K562 (cell line): ENCODE results near the gene PADI1. TPM values are rescaled to one million over a fixed set of nuclear protein-coding genes. Genes with fewer than 3 reads are reported as not detected.

Experiments
- ATAC-seq: fragments of 200-7000 bp; cut with Tn5 transposase; 3 replicates; pipeline ENCODE4 v1.9.1; 2020; ENCODE audit warnings: moderate library complexity
- BruUV-seq: library from RNA; stranded (reverse); fragments of 400-500 nt; replicated peaks from 2 replicates; lab custom pipeline; 2021; lab: Mats Ljungman, UMichigan
- CTCF ChIA-PET: fragments of 300-600 bp; formaldehyde crosslinking; extraction: SDS; loops from one replicate; lab custom pipeline; 2021; ENCODE audit warnings: low intra/inter-chr PET ratio; lab: Yijun Ruan, JAX
- POLR2A ChIA-PET: fragments of 300-600, 350-650 bp; sonication (Branson Sonifier 250); formaldehyde crosslinking; extraction: SDS; loops from one replicate; lab custom pipeline; 2021; ENCODE audit warnings: antibody characterized with exemption, inconsistent platforms; lab: Yijun Ruan, JAX
- DNase-seq, 4 experiments: peaks; one replicate each; pipeline versions ENCODE4 v3.0.0 to v3.0.0-alpha.2; 2011 to 2018; ENCODE audit warnings: low spot score in 3 of 4, mixed read lengths in 3 of 4; ENCODE audit errors: extremely low read depth in 1 of 4
- FAIRE-seq: peaks from 2 replicates; lab custom pipeline; 2011; peaks lifted over from hg19 to GRCh38; lab: Jason Lieb, UNC
- H2AFZ ChIP-seq: 2 replicates; pipeline ENCODE4 v1.6.0; 2011; ENCODE audit warnings: low read depth, low read length, control low read depth, inconsistent platforms
- H3K27ac ChIP-seq: fragments of 200-600 bp; 3 replicates; pipeline ENCODE4 v1.8.0; 2011; ENCODE audit warnings: low read depth, mild to moderate bottlenecking, control low read depth, inconsistent platforms, low read length, moderate library complexity, mixed read lengths; ENCODE audit errors: extremely low read depth
- H3K27me3 ChIP-seq, 2 experiments: fragments of 300-600 bp in 1 of 2; 2 replicates in 1 of 2; 3 replicates in 1 of 2; pipeline versions ENCODE4 v1.6.0 to v1.8.0; 2011; ENCODE audit warnings: inconsistent platforms in 2 of 2, low read length in 2 of 2, mild to moderate bottlenecking in 1 of 2, mixed read lengths in 1 of 2, moderate library complexity in 1 of 2; ENCODE audit not compliant: control insufficient read depth in 2 of 2, insufficient read depth in 2 of 2
- H3K36me3 ChIP-seq: fragments of 300-600 bp; 3 replicates; pipeline ENCODE4 v1.8.0; 2011; ENCODE audit warnings: mild to moderate bottlenecking, low read length, inconsistent platforms; ENCODE audit not compliant: control insufficient read depth, insufficient read depth
- H3K4me1 ChIP-seq, 2 experiments: fragments of 200-600 bp in 1 of 2; replicated peaks in 1 of 2; 2 replicates in 1 of 2; 3 replicates in 1 of 2; pipeline versions ENCODE4 v1.5.1 to v1.8.0; 2011; ENCODE audit warnings: inconsistent platforms in 2 of 2, low read length in 2 of 2, mild to moderate bottlenecking in 1 of 2, mixed read lengths in 1 of 2, moderate library complexity in 1 of 2; ENCODE audit not compliant: control insufficient read depth in 2 of 2, insufficient read depth in 2 of 2
- H3K4me2 ChIP-seq: 2 replicates; pipeline ENCODE4 v1.6.1; 2011; ENCODE audit warnings: low read length, control low read depth, inconsistent platforms, mixed read lengths; ENCODE audit not compliant: insufficient read depth
- H3K4me3 ChIP-seq: fragments of 200-600 bp; sonication (generic), shearing (Covaris generic); 2 replicates; pipeline ENCODE4 v1.5.1; 2016; ENCODE audit warnings: control low read depth, inconsistent platforms
- H3K79me2 ChIP-seq: fragments of 200-600 bp; 3 replicates; pipeline ENCODE4 v1.8.0; 2011; ENCODE audit warnings: low read length, inconsistent platforms; ENCODE audit not compliant: control insufficient read depth, insufficient read depth
- H3K9ac ChIP-seq, 2 experiments: 2 replicates each; pipeline versions ENCODE4 v1.6.0 to v1.6.1; 2011; ENCODE audit warnings: low read depth in 2 of 2, low read length in 2 of 2, control low read depth in 1 of 2, inconsistent platforms in 1 of 2, mild to moderate bottlenecking in 1 of 2, mixed read lengths in 1 of 2; ENCODE audit not compliant: insufficient read depth in 1 of 2
- H3K9me1 ChIP-seq: one replicate; pipeline ENCODE4 v1.6.0; 2011; ENCODE audit warnings: inconsistent platforms, mild to moderate bottlenecking, low read length, moderate library complexity; ENCODE audit not compliant: control insufficient read depth, insufficient read depth
- H3K9me3 ChIP-seq: replicated peaks from 2 replicates; pipeline ENCODE4 v1.5.1; 2011; ENCODE audit warnings: low read depth, low read length, inconsistent platforms; ENCODE audit not compliant: control insufficient read depth, insufficient read depth
- H4K20me1 ChIP-seq: replicated peaks from 2 replicates; pipeline ENCODE4 v1.6.1; 2011; ENCODE audit warnings: low read length, inconsistent platforms, mixed read lengths; ENCODE audit not compliant: control insufficient read depth, insufficient read depth
- CAMTA2 ChIP-seq: fragments of 250-450 bp; sonication (Bioruptor Pico); conservative IDR thresholded peaks from 2 replicates; pipeline ENCODE4 v1.5.1; 2022
- CHD2 ChIP-seq: IDR thresholded peaks from 2 replicates; pipeline ENCODE4 v1.6.1; 2011; ENCODE audit warnings: low read depth, low read length
- MTA3 ChIP-seq: fragments of 450-650 bp; formaldehyde crosslinking; IDR thresholded peaks from 2 replicates; pipeline ENCODE4 v1.6.1; 2017; ENCODE audit warnings: mild to moderate bottlenecking, borderline replicate concordance
- PRPF4 ChIP-seq: fragments of 200-400 bp; formaldehyde crosslinking; IDR thresholded peaks from one replicate; pipeline ENCODE4 v1.6.1; 2017; ENCODE audit warnings: low read length, low read depth, mild to moderate bottlenecking; ENCODE audit not compliant: insufficient read depth, poor library complexity, severe bottlenecking
- RBM22 ChIP-seq: fragments of 200-400 bp; formaldehyde crosslinking; IDR thresholded peaks from 2 replicates; pipeline ENCODE4 v1.6.1; 2018; ENCODE audit warnings: low read length, low read depth; ENCODE audit not compliant: poor library complexity, severe bottlenecking
- U2AF2 ChIP-seq: fragments of 200-400 bp; formaldehyde crosslinking; optimal IDR thresholded peaks from 2 replicates; pipeline ENCODE3; 2017; ENCODE audit warnings: low read depth, mild to moderate bottlenecking, low read length
- WGBS: fragments of 100-300 bp; shearing (Covaris generic); methylation state at CpG from one replicate; pipeline ENCODE4 v1.1.6; 2016; ENCODE audit warnings: low coverage, mixed read lengths; ENCODE audit not compliant: insufficient coverage; ENCODE audit errors: missing lambda C conversion rate; 5-methylcytosine and 5-hydroxymethylcytosine counted together
- in situ Hi-C: fragments of 300-500 bp; cut with MboI; formaldehyde crosslinking; loops from 4 replicates; pipeline ENCODE4 v1.15.0; 2018; ENCODE audit warnings: inconsistent platforms, mixed read lengths
- intact Hi-C: fragments of 100-400 bp; cut with micrococcal nuclease; formaldehyde crosslinking; loops from 2 replicates; pipeline ENCODE4 v1.14.2; 2022
- polyA plus RNA-seq, 8 experiments: library from polyadenylated mRNA; depleted of rRNA in 4 of 8; stranded (reverse) in 5 of 8; unstranded in 3 of 8; fragments of >200 nt; fragmentation: Nextera tagmentation in 2 of 8; fragmentation: Illumina TruSeq in 1 of 8; extraction: Ambion mirVana in 2 of 8; extraction: Trizol in 1 of 8; gene quantifications; 2 replicates each; pipeline versions ENCODE4 v1.2.1 to v1.2.3, GENCODE V29; 2011 to 2014; ENCODE audit warnings: inconsistent platforms in 1 of 8, missing spikeins in 1 of 8
- total RNA-seq, 7 experiments: library from RNA; depleted of rRNA in 6 of 7; stranded (reverse); fragments of >200 nt in 6 of 7; fragmentation: Illumina TruSeq in 2 of 7; extraction: Trizol in 2 of 7; gene quantifications; 2 replicates each; pipeline versions ENCODE4 v1.2.1 to v1.2.3, GENCODE V29; 2011 to 2021; ENCODE audit warnings: low replicate concordance in 1 of 7

PADI1 gene
- total and polyA plus RNA-seq, 9 of the 15 experiments (the other 6 are each of a cell fraction or from before 2014, with no cell fraction given) = not detected

DNA sequence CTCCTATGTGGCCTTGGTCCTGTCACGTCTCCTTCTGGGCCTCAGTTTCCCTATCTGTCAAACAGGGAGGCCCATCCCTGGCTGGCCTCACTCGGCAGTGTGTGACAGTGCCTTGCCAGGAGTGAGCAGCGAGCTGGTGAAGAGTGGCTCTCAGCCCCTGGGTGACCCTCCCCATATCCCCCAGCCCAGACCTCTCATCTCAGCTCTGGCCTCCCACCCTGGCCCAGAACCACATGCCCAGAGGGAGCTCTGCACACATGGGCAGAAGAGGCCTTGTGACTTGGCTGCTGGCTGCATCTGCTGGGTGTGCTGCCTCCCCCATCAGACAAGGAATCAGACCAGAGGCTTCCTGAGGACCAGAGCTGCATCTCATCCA, 19.5 kb upstream of the PADI1 start:
- TF ChIP-seq PRPF4 = no peak
- no peak for TF ChIP-seq CAMTA2
- TF ChIP-seq RBM22 = no peak
- TF ChIP-seq CHD2 = no peak
- TF ChIP-seq, all 486 proteins: peak for 0
- no peak overlapping the region for H3K9ac ChIP-seq
- CTCF ChIA-PET = no interaction called here
- intact Hi-C loops = no loop called here
- in situ Hi-C loops = no loop called here
- H3K4me1 ChIP-seq = peaks cover 0 to 4% of the 10 kb centered on the region in 2 experiments; a peak in 1 of 5 replicates
- H4K20me1 ChIP-seq = no peaks in the 10 kb centered on the region
- H3K9me3 ChIP-seq = no peaks in the 10 kb centered on the region
- H3K27ac ChIP-seq = no peak overlapping the region
- FAIRE-seq (no peak), DNase-seq (no peak), ATAC-seq (no peak)
- H3K36me3 ChIP-seq = no peaks in the 10 kb centered on the region
- H3K9me1 ChIP-seq = no peaks in the 10 kb centered on the region
- no TSS peak for BruUV-seq
- no peak overlapping the region for H3K4me2 ChIP-seq
- no peak overlapping the region for H2AFZ ChIP-seq
- H3K27me3 ChIP-seq = peaks cover 2 to 21% of the 10 kb centered on the region in 2 experiments; a peak in 1 of 5 replicates
- no peak overlapping the region for H3K4me3 ChIP-seq
- WGBS = 0% methylated on average over 3 of the region's 3 CpGs
- no peaks in the 10 kb centered on the region for H3K79me2 ChIP-seq
- POLR2A ChIA-PET = interaction anchor here (0.6 to 1.3 kb wide), 3 partner anchors 10 to 108 kb away, joined by 3 to 4 read pairs (median 3); no protein-coding TSS in a partner anchor

DNA sequence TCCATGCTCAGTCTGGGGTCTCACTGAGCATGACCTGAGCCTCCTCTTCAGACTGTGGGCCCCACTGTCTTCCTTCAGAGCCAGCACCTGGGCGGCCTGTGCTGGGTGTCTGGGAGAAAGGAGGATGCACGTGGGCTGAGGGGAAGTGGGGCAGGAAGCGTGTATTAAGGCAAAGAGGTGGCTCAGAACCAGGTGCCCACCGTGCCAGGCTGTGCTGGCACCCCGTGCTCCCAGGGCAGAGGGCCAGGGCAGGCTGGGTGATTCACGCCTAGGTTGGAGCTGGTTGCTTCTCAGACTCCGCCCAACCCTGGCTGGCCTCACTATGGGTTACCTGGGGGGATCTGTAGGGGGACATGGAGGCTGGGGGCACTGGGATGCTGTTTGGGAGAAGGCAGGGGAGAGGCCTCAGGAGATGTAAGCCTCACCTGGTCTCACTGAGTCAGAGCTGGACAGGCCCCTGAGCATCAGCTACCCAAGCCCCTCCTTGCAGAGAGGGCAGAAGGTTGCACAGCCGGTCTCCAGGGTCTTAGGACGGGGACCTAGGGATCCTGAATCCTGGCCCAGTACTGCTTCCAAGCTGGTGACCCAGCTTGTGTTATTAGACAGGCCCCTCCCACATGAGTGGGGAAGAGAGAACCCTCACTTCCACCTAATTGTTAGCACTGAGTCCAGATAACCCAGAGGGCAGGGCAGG, 18.6 kb upstream of the PADI1 start:
- no peak for ATAC-seq
- peaks cover 0 to 24% of the 10 kb centered on the region in 2 experiments; a peak in 1 of 5 replicates for H3K27me3 ChIP-seq
- no peak overlapping the region for H2AFZ ChIP-seq
- TF ChIP-seq MTA3 (no peak), U2AF2 (no peak)
- in situ Hi-C loops (no loop called here), intact Hi-C loops (no loop called here)
- no peaks in the 10 kb centered on the region for H3K36me3 ChIP-seq
- no peak for FAIRE-seq
- CTCF ChIA-PET = no interaction called here
- POLR2A ChIA-PET = interaction anchor here (1.3 kb wide), 1 partner anchor 21 kb away, joined by 4 read pairs; no protein-coding TSS in a partner anchor
- DNase-seq = no peak
- H3K4me1 ChIP-seq = peaks cover 0 to 4% of the 10 kb centered on the region in 2 experiments; a peak in 2 of 5 replicates
- WGBS = 2% methylated on average over 9 of the region's 9 CpGs
- no peak overlapping the region for H3K27ac ChIP-seq
- H3K9me1 ChIP-seq = no peaks in the 10 kb centered on the region
- H4K20me1 ChIP-seq = no peaks in the 10 kb centered on the region
- no peaks in the 10 kb centered on the region for H3K9me3 ChIP-seq
- H3K79me2 ChIP-seq = no peaks in the 10 kb centered on the region
- BruUV-seq = no TSS peak
- H3K4me3 ChIP-seq = no peak overlapping the region
- H3K9ac ChIP-seq = peak overlapping the region in 1 of 2 experiments; percentile 7; a peak in 1 of 4 replicates
- H3K4me2 ChIP-seq = no peak overlapping the region
